ENCODE data around the gene GCNA. TPM values are rescaled to one million over a fixed set of nuclear protein-coding genes. Genes with fewer than 3 reads are reported as not detected.
"Not testable (repeated sequence)": the region's sequence is repeated elsewhere in the genome, so short reads cannot be mapped to it uniquely, and the experiment has no call there.

Gene GCNA
- total RNA-seq, 1 donor from 2014 or later: 3.6 TPM

DNA sequence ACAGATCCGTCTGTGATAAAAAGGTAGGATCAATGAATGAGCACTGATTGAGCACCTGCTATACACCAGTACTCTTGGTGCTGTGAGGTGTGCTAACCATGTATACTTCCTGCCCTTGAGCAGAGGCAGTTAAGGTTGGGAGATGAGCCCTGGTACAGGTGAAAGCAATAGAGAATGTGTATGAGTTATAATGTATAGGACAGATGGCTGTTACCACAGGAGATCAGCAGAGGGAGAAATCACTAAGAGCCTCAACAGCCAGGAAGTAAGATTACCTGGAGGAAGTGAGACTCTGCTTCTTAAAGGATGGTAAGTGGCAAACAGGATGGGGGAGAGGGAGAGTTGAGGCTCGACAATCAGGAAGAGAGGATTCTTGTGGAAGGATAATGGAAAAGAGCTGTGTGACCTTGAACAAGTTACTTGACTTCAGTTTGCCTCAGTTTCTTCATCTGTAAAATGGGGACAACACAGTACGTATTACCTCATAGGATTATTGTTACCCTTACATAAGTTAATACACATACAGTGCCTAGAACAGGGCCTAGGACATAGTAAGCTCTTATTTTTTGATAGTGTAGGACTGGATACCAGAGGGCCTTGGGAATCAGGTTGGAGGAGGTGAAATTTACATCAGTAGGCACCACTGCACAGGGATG is 31.0 kb downstream of the GCNA start:
- DNase-seq (ENCODE audit: low spot score) (no peak), ATAC-seq (no peak)
- intact Hi-C loops (cut with DNase I): no loop called here

DNA sequence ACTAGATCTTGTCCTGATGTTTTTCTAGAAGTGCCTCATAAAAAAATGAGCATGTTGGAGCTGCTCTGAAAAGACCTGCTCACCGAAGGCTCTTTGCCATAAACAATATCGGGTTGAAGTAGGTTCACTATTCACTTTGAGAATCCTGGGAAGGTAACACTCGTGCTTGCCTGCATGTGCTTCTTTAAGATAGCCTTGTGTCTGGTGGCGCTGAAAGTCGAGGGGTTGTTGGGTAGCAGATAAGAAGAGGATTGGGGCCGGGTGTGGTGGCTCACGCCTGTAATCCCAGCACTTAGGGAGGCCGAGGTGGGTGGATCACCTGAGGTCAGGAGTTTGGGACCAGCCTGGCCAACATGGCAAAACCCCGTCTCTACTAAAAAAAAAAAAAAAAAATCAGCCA is 33.5 kb downstream of the GCNA start:
- DNase-seq (ENCODE audit: low spot score); ATAC-seq; intact Hi-C loops (cut with DNase I): not testable (repeated sequence)

DNA sequence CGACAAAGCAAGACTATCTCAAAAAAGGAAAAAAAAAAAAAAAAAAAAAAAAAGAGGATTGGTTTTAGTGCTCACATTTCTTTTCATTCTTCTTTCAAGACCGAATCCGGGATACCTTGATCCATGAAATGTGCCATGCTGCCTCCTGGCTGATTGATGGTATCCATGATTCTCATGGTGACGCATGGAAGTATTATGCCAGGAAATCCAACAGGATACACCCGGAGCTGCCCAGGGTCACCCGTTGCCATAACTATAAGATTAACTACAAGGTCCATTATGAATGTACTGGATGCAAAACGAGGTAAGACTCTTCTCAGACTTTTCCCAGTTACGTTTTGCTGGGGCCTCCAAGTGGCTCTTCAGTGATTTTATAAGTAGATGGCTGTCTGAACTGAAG is 34.0 kb downstream of the GCNA start:
- intact Hi-C loops (cut with DNase I): no loop called here
- ATAC-seq (no peak), DNase-seq (ENCODE audit: low spot score) (no peak)

DNA sequence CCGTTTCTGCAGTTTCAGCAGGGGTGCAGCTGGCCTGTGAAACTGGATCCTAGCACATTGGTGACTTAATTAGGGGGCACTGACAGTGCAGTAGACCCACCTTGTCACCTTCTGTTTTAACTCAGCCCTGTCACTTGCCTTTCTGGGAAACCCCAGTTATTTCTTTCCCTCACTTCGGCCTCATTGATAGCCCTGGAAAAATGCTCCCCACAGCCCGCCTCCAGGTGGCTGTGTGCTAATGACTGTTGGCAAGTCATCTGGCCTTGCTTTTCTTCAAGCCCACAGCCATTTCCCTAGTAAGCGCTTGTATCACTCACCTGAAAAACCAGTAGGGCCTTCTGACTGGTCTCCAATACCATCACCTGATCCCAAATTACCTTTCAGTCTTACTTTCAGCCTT is 36.8 kb downstream of the GCNA start:
- no peak for DNase-seq (ENCODE audit: low spot score)
- intact Hi-C loops (cut with DNase I): no loop called here
- no peak for ATAC-seq

DNA sequence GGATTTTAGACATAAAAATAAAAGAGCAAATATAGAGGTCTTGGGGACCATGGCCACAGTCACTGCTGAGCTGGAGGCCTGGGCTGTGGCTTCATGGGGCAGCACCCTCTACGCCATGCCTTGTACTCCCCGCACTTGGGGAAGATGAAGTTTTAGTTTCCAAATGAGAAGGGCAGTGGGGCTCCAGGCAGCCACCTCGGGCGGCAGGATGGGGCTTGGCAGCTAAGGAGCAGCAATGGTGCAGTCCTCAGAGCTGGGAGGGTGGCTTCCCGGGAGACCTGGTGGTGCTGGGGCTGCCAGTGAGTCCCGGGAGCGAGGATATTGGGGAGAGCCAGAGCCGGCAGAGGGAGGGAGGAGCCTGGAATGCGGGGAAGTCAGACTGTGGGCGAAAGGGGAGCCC is 37.7 kb downstream of the GCNA start:
- intact Hi-C loops (cut with DNase I): no loop called here
- no peak for DNase-seq (ENCODE audit: low spot score)
- no peak for ATAC-seq

DNA sequence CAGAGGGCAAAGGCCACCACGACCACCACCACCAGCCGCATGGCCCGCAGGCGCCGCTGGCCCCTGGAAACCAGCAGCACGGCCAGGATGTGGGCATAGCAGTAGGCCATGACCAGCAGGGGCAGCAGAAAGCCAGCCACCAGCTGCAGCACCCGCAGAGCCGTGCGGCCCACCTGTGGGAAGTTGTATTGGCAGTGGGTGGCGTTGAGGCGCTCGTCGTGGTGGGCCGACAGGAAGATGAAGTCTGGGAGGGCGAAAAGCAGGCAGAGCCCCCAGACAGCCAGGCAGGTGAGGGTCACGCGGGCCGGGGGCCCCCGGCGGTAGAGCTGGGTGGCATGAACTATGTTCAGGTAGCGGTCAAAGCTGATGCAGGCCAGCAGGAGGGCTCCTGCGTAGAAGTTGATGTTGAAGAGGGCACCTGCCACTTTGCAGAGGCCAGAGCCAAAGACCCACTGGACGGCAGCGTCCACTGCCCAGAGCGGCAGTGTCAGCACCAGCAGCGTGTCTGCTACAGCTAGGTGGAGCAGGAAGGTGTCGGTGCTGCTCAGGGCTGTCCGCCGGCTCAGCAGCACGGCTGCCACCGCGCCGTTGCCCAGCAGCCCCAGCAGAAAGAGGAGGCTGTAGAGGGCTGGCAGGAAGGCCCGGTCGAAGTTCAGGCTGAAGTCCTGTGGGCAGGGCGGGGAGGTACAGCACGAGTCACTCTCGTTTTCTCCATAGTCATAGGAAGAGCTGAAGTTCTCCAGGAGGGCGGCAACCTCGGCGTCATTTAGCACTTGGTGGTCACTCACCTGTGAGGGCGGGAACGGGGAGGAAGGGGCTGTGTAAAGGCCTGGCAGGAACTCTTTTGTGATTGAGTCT is 38.7 kb downstream of the GCNA start:
- DNase-seq (ENCODE audit: low spot score): no peak
- intact Hi-C loops (cut with DNase I): no loop called here
- ATAC-seq: no peak

DNA sequence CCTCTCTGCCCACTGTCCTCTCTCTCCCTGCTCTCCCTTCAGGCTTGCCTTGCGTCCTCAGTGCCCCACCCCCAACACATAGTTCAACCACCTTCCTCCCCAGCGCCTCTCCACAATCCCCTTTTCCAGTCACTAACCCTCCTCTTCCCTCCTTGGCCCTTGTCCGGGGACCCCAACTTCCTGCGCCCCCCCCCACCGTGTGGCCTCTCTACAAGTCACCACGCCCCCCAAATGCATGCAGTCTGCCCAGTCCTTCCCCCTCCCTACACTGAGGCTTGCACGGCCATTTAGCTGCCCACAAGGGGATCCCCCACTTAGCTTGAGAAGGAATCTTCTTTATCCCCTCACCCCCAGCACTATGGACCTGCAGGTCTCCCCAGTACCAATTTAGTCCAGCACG is 39.5 kb downstream of the GCNA start:
- intact Hi-C loops (cut with DNase I): no loop called here

DNA sequence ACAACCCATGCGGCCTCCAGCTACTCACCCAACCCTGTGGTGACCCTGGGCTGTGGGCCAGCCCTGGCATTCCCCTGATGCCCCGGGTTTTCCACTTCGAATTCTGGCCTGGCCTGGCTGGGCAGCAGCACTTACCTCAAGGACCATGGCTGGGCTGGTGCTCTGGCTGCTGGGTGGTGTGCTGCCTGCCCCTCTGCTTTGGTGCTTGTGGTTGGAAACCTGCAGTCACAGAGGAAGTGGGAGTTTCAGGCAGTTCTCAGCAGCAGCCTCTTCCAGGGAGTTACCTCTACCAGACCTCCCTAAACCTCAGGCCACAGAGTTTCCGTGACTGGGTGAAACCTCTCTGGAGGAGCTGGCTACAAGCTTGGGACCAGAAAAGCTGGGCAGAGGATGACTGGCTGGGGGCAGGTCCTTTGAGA is 40.1 kb downstream of the GCNA start, which contains the start of gene CXCR3:
Gene CXCR3 (minus strand): TSS at position 209 of the 419 bp plus-strand sequence. CDS start 62 bp downstream, at position 147.
- no peak for DNase-seq (ENCODE audit: low spot score)
- intact Hi-C loops (cut with DNase I): no loop called here
- ATAC-seq: no peak

More for the DNA sequence above, 39.5 kb downstream of the GCNA start:
- DNase-seq (ENCODE audit: low spot score) (no peak), ATAC-seq (no peak)

DNA sequence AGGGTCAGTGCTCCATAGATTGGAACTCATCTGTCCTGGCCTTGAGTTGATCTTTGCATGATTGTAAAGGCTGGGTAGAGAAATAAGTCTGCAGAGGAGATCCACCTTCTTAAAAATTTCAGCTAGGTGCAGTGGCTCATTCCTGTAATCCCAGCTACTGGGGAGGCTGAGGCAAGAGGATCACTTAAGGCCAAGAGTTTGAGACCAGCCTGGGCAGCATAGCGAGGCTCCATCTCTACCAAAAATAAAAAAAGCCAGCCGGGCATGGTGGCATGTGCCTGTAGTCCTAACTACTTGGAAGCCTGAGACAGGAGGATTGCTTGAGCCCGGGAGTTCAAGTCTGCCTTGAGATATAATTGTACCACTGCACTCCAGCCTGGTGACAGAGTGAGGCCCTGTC is 40.5 kb downstream of the GCNA start:
- ATAC-seq: no peak
- intact Hi-C loops (cut with DNase I): no loop called here
- DNase-seq (ENCODE audit: low spot score): no peak

DNA sequence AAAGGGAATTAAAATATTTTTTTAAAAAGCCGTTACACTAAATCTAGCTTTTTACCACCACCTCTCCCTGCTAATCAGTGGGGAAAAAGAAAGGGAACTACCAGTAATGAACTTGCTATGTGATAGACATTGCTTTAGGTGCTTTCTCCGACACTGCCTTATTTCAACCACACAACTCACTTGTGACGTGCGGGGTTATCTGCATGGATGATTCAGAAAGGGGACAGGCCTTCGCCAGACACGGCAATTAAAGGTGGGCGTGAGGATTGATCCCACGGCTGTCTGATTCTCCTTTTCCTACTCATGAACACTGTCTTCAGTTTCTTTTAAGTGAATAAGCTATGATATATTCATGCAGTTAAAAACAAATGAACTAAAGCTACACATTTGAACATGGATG is 41.0 kb downstream of the GCNA start:
- ATAC-seq (no peak), DNase-seq (ENCODE audit: low spot score) (no peak)
- intact Hi-C loops (cut with DNase I): no loop called here

DNA sequence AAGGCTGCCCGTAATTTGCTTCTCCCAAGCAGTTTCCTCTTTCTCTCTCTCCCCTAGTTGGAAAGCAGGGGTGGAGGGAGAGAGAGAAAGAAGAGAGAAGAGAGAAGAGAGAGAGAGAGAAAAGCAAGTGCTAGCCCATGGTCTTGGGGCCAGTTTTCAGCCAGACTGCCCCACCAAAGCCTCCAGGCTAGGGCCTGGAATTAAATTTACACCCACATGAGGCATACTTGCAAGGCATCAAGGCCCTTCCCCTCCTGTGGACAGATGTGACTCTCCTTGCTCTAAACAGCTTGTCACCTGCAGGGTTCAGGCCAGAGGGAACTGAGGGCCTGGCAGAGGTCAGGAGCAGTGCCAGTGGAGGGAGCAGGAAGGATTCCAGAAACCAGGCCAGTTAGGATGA is 41.7 kb downstream of the GCNA start:
- DNase-seq (ENCODE audit: low spot score) (no peak), ATAC-seq (no peak)
- intact Hi-C loops (cut with DNase I): no loop called here

DNA sequence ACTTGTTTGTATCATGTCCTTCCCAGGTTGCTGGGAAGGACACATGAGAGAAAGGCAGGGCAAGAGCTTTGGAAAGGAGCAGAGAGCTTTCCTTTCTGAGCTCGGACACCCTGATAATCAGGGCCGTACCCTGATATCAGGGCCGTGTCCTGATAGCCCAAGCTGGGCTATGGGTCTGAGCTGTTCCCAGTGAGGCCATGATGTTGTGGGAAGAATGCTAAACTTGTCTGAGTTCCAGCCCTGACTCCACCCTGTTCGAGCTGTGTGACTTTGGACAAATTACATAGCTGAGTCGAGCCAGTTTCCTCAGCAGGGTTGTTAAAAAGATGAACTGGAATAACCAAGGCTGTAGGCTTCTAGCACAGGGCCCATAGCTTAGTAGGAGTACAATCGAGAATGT is 43.4 kb downstream of the GCNA start:
- peak; percentile 50 for ATAC-seq
- intact Hi-C loops (cut with DNase I): no loop called here
- no peak for DNase-seq (ENCODE audit: low spot score)

DNA sequence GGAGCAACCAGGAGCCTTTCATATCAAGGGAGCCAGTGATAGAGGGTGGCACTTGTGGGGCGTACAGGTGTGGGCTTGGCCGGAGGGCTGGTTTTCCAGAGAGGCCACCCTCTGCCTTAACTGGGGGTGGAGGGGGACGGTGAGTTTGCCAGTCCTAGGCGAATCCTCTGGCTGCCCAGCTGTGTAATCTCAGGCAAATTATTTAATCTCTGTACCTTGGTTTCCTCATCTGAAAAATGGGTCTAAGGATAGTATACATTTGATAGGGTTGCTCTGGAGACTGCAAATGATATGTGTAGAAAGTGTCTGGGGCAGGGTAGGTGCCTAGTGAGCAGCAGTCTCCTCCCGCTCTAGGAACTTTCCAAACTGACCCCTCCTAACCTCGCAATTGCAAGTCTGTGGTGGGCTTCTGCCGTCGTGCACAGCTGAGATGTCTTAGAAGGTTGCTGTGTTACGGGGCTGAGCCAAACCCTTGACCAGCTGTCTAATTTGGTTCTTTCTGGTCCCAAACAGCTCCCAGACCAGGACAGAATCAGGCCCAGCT is 43.9 kb downstream of the GCNA start:
- DNase-seq (ENCODE audit: low spot score): no peak
- intact Hi-C loops (cut with DNase I): no loop called here
- no peak for ATAC-seq

DNA sequence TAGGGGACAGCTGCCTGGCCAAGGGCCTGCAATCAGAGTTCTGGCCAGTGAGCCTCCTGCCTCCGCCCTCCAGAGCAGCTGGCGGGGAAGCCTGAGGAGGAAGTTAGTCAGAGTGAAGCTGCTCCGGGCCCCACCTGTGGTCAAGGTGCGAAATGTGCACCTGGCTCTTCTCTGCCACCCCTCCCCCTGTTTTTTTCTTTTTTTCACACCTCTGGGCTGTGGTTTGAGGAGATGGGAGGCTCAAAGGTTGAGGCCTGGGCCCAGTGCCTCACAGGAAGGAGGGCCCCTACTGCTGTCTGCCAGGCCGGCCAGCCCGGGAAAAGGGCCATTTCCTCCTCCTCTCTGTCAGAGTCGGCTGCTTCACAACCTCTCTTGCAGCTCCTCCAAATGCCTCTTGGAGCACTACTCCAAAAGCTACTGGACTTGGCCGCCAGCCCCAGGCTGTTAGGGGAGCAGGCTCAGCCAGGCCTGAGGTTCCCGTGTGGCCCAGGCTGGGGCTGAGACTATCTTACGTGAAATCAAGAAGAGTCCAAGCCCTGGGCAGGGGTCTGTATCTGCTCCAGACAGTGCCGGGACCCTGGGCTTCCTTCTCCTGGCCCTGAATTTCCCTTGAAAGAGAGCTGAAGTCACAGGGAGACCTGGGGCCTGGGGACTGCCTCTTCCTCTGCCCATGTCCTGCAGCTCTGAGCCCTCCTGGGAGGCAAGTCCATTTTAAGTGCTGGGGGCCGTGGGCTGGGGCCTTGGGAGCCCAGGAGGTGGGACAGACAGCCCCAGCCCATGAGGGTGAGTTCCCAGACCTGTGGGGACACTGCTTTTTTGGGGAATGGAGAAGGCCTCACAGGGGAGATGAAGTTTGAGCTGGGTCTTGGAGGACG is 44.6 kb downstream of the GCNA start:
- DNase-seq (ENCODE audit: low spot score) (peak; percentile 82), ATAC-seq (peak; percentile 93)
- intact Hi-C loops (cut with DNase I): no loop called here

DNA sequence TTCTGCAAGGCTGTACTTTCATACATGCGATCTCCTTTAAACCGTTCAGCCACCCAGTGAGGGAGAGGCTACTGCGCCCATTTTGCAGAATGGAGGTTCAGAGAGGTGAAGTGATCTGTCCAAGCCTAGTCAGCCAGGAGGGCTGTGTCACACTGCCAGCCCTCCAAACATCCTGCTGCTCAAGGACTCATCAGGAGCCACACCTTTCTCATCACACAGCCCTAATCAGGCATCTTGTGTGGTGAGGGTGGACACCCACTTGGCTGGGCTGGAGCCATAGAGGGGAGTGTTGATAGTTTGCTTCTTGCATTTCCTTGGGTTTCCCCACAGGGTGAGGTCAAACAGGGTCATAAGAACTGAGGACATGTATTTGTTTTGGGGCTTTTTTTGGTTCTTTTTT is 45.5 kb downstream of the GCNA start:
- no peak for ATAC-seq
- DNase-seq (ENCODE audit: low spot score): no peak
- intact Hi-C loops (cut with DNase I): no loop called here

DNA sequence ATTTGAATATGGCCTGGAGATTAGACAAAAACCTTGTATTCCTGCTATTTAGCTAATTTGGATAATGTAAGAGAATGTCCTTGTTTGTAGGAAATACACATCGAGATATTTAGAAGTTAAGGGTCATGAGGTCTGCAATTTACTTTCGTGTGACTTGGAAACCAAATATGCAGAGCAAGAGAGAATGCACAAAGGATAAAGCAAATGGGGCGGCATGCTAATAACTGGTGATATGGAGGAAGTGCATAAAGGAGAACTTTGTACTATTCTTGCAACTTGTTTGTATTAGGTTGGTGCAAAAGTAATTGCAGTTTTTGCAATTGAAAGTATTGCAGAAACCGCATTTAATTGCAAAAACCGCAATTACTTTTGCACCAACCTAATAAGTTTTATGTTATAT is 47.2 kb downstream of the GCNA start:
- intact Hi-C loops (cut with DNase I): no loop called here

DNA sequence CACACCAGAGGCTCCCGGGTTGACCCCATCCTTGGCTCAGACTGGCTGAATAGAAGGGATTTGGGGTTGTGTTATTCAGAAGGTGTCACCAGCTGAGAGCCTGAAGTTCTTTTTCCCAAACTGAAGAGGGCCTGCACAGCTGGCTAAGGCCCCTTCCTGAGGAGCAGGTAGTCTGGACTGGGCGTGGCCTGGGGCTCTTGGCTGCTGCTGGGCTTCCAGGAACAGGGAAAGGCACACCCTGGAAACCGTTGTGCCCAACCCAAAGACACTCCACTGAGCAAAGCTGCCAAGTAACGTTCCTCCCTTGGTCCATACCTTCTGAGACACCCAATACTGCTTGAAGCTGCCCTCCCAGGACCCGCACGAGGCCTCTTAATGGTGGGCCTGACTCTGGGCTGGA is 48.3 kb downstream of the GCNA start:
- ATAC-seq (no peak), DNase-seq (ENCODE audit: low spot score) (no peak)

More for the DNA sequence above, 47.2 kb downstream of the GCNA start:
- ATAC-seq (no peak), DNase-seq (ENCODE audit: low spot score) (no peak)

DNA sequence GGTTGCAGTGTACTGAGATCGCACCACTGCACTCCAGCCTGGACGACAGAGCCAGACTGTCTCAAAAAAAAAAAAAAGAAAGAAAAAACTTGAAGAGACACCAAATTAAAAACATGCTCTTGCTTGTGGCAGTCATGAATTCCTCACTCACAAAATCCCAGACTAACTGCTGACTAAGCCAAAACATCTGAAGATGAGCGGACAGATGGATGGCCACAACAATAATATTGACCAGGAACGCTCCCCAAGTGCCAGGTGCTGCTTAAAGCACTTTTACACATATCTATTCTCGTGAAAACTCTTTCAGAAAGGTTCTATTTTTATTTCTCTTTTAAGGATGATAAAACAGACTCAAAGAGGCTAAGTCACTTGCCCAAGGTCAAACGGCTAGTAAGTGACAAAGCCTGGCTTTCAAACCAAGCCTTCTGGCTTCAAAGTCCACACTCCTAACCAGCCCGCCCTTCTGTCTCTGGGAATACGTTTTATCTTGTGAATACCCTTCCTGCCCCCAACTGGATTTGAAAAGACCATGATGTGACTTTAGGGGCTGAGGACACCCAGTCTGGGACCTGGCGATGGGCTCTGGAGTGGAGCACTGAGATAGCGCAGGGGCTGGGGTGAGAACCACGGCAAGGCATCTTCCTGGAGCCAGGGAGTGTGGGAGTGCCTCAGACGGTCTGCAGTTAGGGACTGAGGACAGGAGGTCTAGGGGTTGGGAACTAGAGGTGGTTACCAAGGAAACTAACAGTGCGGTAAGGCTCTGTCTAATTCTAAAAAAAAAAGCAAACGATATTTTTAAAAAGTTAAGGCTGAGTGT is 49.6 kb downstream of the GCNA start:
- DNase-seq (ENCODE audit: low spot score) (no peak), ATAC-seq (no peak)

More for the DNA sequence above, 48.3 kb downstream of the GCNA start:
- intact Hi-C loops (cut with DNase I): no loop called here

More for the DNA sequence above, 49.6 kb downstream of the GCNA start:
- intact Hi-C loops (cut with DNase I): no loop called here
